ENCODE measurements around the gene SLC25A34. TPM values are rescaled to one million over a fixed set of nuclear protein-coding genes. Genes with fewer than 3 reads are reported as not detected.

Gene SLC25A34
- total RNA-seq, 2 experiments from 2014 or later = 0.56 to 0.81 TPM

- DNase-seq = no peak
- no peaks in the 10 kb centered on the region for H3K27me3 Mint-ChIP-seq
- intact Hi-C loops (cut with micrococcal nuclease) = loop anchor here (10.0 kb wide), 1 partner anchor 148 kb away; no protein-coding TSS in a partner anchor
- H3K9me3 Mint-ChIP-seq = no peaks in the 10 kb centered on the region
- no peak within 1 kb of the TSS for H3K27ac Mint-ChIP-seq
- no peaks in the 10 kb centered on the region for H3K36me3 Mint-ChIP-seq (ENCODE audit: low read depth)
- no peak for ATAC-seq
- CTCF ChIA-PET = interaction anchor here (1.2 kb wide), 1 partner anchor 149 kb away, joined by 3 read pairs; no protein-coding TSS in a partner anchor
- H3K4me1 Mint-ChIP-seq (ENCODE audit: low read depth) = peaks cover 6% of the 10 kb centered on the region
- no peak within 1 kb of the TSS for H3K4me3 Mint-ChIP-seq
- POLR2A ChIA-PET = no interaction called here
- TF ChIP-seq CTCF (IDR thresholded peaks at IDR 0.05) = no peak
Observed at GRCh38 chr1:15742339-15742801, 6.3 kb downstream of the SLC25A34 start, which contains the start of gene TMEM82. TMEM82 (plus strand) TSS chr1:15742499; CDS start chr1:15742560, 61 bp downstream.

GRCh38 chr1:15744122-15744679 lies 8.1 kb downstream of the SLC25A34 start:
- no peaks in the 10 kb centered on the region for H3K36me3 Mint-ChIP-seq (ENCODE audit: low read depth)
- H3K9me3 Mint-ChIP-seq = no peaks in the 10 kb centered on the region
- intact Hi-C loops (cut with micrococcal nuclease) = loop anchor here (10.0 kb wide), 1 partner anchor 149 kb away; no protein-coding TSS in a partner anchor
- no peak overlapping the region for H3K27ac Mint-ChIP-seq
- ChIA-PET POLR2A (no interaction called here), CTCF (no interaction called here)
- H3K27me3 Mint-ChIP-seq = no peaks in the 10 kb centered on the region
- DNase-seq (no peak), ATAC-seq (no peak)
- peaks cover 6% of the 10 kb centered on the region for H3K4me1 Mint-ChIP-seq (ENCODE audit: low read depth)
- no peak overlapping the region for H3K4me3 Mint-ChIP-seq
- TF ChIP-seq CTCF (IDR thresholded peaks at IDR 0.05) = no peak

- peaks cover 2% of the 10 kb centered on the region for H3K27me3 Mint-ChIP-seq
- CTCF ChIA-PET = no interaction called here
- H3K4me3 Mint-ChIP-seq = no peak overlapping the region
- H3K36me3 Mint-ChIP-seq (ENCODE audit: low read depth) = no peaks in the 10 kb centered on the region
- POLR2A ChIA-PET = no interaction called here
- ATAC-seq (no peak), DNase-seq (no peak)
- H3K9me3 Mint-ChIP-seq = no peaks in the 10 kb centered on the region
- H3K4me1 Mint-ChIP-seq (ENCODE audit: low read depth) = no peaks in the 10 kb centered on the region
- TF ChIP-seq CTCF (IDR thresholded peaks at IDR 0.05) = no peak
- intact Hi-C loops (cut with micrococcal nuclease) = loop anchor here (10.0 kb wide), 1 partner anchor 153 kb away; no protein-coding TSS in a partner anchor
- H3K27ac Mint-ChIP-seq = no peak overlapping the region
Observed at GRCh38 chr1:15747378-15747777, 11.3 kb downstream of the SLC25A34 start.

- no peak overlapping the region for H3K27ac Mint-ChIP-seq
- peaks cover 2% of the 10 kb centered on the region for H3K27me3 Mint-ChIP-seq
- POLR2A ChIA-PET = no interaction called here
- H3K4me3 Mint-ChIP-seq = no peak overlapping the region
- H3K9me3 Mint-ChIP-seq = no peaks in the 10 kb centered on the region
- H3K36me3 Mint-ChIP-seq (ENCODE audit: low read depth) = no peaks in the 10 kb centered on the region
- CTCF ChIA-PET = interaction anchor here (0.7 to 1.5 kb wide), 2 partner anchors 8 to 43 kb away, joined by 3 to 4 read pairs; no protein-coding TSS in a partner anchor
- DNase-seq (no peak), ATAC-seq (no peak)
- intact Hi-C loops (cut with micrococcal nuclease) = loop anchor here (10.0 kb wide), 1 partner anchor 153 kb away; no protein-coding TSS in a partner anchor
- no peaks in the 10 kb centered on the region for H3K4me1 Mint-ChIP-seq (ENCODE audit: low read depth)
- no peak for TF ChIP-seq CTCF (IDR thresholded peaks at IDR 0.05)
Observed at GRCh38 chr1:15748264-15748663, 12.2 kb downstream of the SLC25A34 start.

- DNase-seq (no peak), ATAC-seq (no peak)
- Mint-ChIP-seq H3K9me3 (no peaks in the 10 kb centered on the region), H3K36me3 (ENCODE audit: low read depth) (no peaks in the 10 kb centered on the region), H3K27ac (no peak overlapping the region), H3K27me3 (peaks cover 2% of the 10 kb centered on the region), H3K4me1 (ENCODE audit: low read depth) (no peaks in the 10 kb centered on the region), H3K4me3 (no peak overlapping the region)
- POLR2A ChIA-PET = no interaction called here
- no peak for TF ChIP-seq CTCF (IDR thresholded peaks at IDR 0.05)
- CTCF ChIA-PET = interaction anchor here (0.7 to 1.5 kb wide), 2 partner anchors 9 to 43 kb away, joined by 3 to 4 read pairs; no protein-coding TSS in a partner anchor
- intact Hi-C loops (cut with micrococcal nuclease) = loop anchor here (10.0 kb wide), 1 partner anchor 154 kb away; no protein-coding TSS in a partner anchor
Observed at GRCh38 chr1:15748690-15749398, 12.8 kb downstream of the SLC25A34 start.
